ENCODE measurements around the gene SRP72. TPM values are rescaled to one million over a fixed set of nuclear protein-coding genes. Genes with fewer than 3 reads are reported as not detected.
"Not testable (repeated sequence)": the region's sequence is repeated elsewhere in the genome, so short reads cannot be mapped to it uniquely, and the experiment has no call there.

The SRP72 gene
- total RNA-seq, 4 donors from 2014 or later = 37.0 to 51.9 (median 45.8) TPM

DNA sequence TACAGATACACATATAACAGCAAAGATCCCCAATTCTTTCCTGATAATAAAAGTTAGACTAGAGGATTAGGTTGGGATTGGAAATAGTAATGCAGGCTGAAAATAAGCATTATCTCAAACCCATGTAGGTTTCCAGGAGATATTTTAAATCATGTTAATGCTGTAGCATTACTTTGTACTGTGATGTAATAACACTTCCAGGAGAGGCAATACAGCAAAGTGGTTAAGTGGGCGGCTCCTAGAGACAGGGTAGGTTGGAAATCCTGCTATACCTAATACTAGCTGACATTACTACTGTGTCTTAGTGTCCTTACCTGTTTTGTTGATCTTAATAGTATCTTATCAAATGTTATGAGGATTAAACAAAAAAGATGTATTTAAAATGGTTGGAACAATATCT, 21.7 kb upstream of the SRP72 start:
- Histone ChIP-seq H3K4me3 (no peak overlapping the region), H3K27ac (replicated peaks in 1 of 4) (no peak overlapping the region), H3K27me3 (no peaks in the 10 kb centered on the region), H3K4me1 (no peaks in the 10 kb centered on the region), H3K9me3 (no peaks in the 10 kb centered on the region), H3K36me3 (peaks cover 7 to 59% (median 25%) of the 10 kb centered on the region in 4 donors)
- TF ChIP-seq EP300 (IDR thresholded peaks at IDR 0.05) (no peak), POLR2AphosphoS5 (IDR thresholded peaks at IDR 0.05) (no peak), POLR2A (IDR thresholded peaks at IDR 0.05; ENCODE audit: low read depth) (no peak)
- TF ChIP-seq, protein P1, sequence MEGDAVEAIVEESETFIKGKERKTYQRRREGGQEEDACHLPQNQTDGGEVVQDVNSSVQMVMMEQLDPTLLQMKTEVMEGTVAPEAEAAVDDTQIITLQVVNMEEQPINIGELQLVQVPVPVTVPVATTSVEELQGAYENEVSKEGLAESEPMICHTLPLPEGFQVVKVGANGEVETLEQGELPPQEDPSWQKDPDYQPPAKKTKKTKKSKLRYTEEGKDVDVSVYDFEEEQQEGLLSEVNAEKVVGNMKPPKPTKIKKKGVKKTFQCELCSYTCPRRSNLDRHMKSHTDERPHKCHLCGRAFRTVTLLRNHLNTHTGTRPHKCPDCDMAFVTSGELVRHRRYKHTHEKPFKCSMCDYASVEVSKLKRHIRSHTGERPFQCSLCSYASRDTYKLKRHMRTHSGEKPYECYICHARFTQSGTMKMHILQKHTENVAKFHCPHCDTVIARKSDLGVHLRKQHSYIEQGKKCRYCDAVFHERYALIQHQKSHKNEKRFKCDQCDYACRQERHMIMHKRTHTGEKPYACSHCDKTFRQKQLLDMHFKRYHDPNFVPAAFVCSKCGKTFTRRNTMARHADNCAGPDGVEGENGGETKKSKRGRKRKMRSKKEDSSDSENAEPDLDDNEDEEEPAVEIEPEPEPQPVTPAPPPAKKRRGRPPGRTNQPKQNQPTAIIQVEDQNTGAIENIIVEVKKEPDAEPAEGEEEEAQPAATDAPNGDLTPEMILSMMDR (IDR thresholded peaks at IDR 0.05) = no peak
- 96% methylated on average over 1 of the region's 1 CpG for WGBS
- intact Hi-C loops (cut with DNase I) = no loop called here
- no peak for DNase-seq (ENCODE audit: extremely low spot score)

DNA sequence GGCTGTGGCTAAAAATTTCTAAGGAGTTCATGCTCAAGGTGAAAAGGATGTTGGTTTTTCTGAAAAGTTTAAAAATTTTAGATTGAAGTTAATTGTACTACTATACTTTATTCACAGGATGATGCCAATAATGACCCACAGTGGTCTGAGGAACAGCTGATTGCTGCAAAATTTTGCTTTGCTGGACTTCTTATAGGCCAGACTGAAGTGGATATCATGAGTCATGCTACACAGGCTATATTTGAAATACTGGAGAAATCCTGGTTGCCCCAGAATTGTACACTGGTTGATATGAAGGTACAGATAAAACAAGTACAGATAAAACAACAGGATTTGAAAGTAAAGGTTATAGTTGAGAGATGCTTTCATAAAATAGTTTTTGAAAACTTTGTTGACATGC, 19.1 kb upstream of the SRP72 start:
- Histone ChIP-seq H3K27me3 (no peaks in the 10 kb centered on the region), H3K4me1 (no peaks in the 10 kb centered on the region), H3K4me3 (no peak overlapping the region), H3K36me3 (peaks cover 8 to 65% (median 36%) of the 10 kb centered on the region in 4 donors), H3K9me3 (no peaks in the 10 kb centered on the region), H3K27ac (replicated peaks in 1 of 4) (no peak overlapping the region)
- intact Hi-C loops (cut with DNase I) = no loop called here
- TF ChIP-seq POLR2AphosphoS5 (IDR thresholded peaks at IDR 0.05) (no peak), POLR2A (IDR thresholded peaks at IDR 0.05; ENCODE audit: low read depth) (no peak), EP300 (IDR thresholded peaks at IDR 0.05) (no peak)
- TF ChIP-seq, protein P1 (IDR thresholded peaks at IDR 0.05) = no peak
- no peak for DNase-seq (ENCODE audit: extremely low spot score)

DNA sequence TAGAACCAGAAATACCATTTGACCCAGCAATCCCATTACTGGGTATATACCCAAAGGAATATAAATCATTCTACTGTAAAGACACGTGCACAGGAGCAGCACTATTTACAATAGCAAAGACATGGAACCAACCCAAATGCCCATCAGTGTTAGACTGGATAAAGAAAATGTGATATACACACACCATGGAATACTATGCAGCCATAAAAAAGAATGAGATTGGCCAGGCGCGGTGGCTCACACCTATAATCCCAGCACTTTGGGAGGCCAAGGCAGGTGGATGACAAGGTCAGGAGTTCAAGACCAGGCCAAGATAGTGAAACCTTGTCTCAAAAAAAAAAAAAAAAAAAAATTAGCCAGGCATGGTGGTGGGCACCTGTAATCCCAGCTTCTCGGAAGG, 17.9 kb upstream of the SRP72 start:
- H3K4me1 ChIP-seq; DNase-seq (ENCODE audit: extremely low spot score); H3K4me3 ChIP-seq; intact Hi-C loops (cut with DNase I); H3K9me3 ChIP-seq; H3K27me3 ChIP-seq; H3K27ac ChIP-seq (replicated peaks in 1 of 4): not testable (repeated sequence)
- 96% methylated on average over 4 of the region's 4 CpGs for WGBS
- peaks cover 8 to 76% (median 44%) of the 10 kb centered on the region in 4 donors for H3K36me3 ChIP-seq

GRCh38 chr4:56450342-56450741, 17.1 kb upstream of the SRP72 start:
- intact Hi-C loops (cut with DNase I) = no loop called here
- Histone ChIP-seq H3K36me3 (peaks cover 8 to 76% (median 47%) of the 10 kb centered on the region in 4 donors), H3K4me1 (no peaks in the 10 kb centered on the region), H3K9me3 (no peaks in the 10 kb centered on the region), H3K4me3 (no peak overlapping the region), H3K27me3 (no peaks in the 10 kb centered on the region), H3K27ac (replicated peaks in 1 of 4) (no peak overlapping the region)
- no peak for DNase-seq (ENCODE audit: extremely low spot score)
- 100% methylated on average over 1 of the region's 1 CpG for WGBS
- TF ChIP-seq POLR2AphosphoS5 (IDR thresholded peaks at IDR 0.05) (no peak), POLR2A (IDR thresholded peaks at IDR 0.05; ENCODE audit: low read depth) (no peak), EP300 (IDR thresholded peaks at IDR 0.05) (no peak)
- TF ChIP-seq, protein P1 (IDR thresholded peaks at IDR 0.05) = no peak

DNA sequence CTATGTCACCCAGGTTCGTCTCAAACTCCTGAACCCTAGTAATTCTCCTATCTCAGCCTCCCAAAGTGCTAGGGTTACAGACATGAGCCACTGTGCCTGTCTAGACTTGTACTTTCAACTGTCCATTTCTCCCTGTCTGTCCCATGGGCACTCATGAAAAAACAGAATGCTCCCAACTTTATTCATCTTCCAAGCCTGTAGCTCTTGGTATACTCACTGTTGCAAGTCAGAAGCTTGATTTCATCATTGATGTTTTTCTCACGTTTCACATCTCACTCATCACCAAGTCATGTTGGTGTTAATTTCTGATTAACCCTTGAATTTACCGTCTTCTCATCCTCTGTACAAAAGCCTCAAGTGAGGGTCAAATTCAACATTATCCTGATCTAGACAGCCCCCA, 7.3 kb upstream of the SRP72 start:
- Histone ChIP-seq H3K27ac (replicated peaks in 1 of 4) (no peak overlapping the region), H3K27me3 (no peaks in the 10 kb centered on the region), H3K9me3 (no peaks in the 10 kb centered on the region), H3K4me1 (peaks cover 6 to 14% (median 11%) of the 10 kb centered on the region in 4 donors), H3K4me3 (no peak overlapping the region), H3K36me3 (peaks cover 0 to 64% (median 43%) of the 10 kb centered on the region in 4 donors)
- TF ChIP-seq, protein P1 (IDR thresholded peaks at IDR 0.05) = no peak
- TF ChIP-seq POLR2A (IDR thresholded peaks at IDR 0.05; ENCODE audit: low read depth) (no peak), POLR2AphosphoS5 (IDR thresholded peaks at IDR 0.05) (no peak), EP300 (IDR thresholded peaks at IDR 0.05) (no peak)
- DNase-seq (ENCODE audit: extremely low spot score) = no peak
- WGBS = 90% methylated on average over 3 of the region's 3 CpGs
- intact Hi-C loops (cut with DNase I) = no loop called here
